Measurements from ENCODE around the gene PADI3. TPM values are rescaled to one million over a fixed set of nuclear protein-coding genes. Genes with fewer than 3 reads are reported as not detected.

The PADI3 gene
- total RNA-seq, 1 experiment from 2014 or later = 1.2 TPM

GRCh38 chr1:17305576-17306095, 56.7 kb downstream of the PADI3 start:
- Histone ChIP-seq H3K36me3 (replicated peaks; ENCODE audit: control insufficient read depth, insufficient read depth, low read length) (no peaks in the 10 kb centered on the region), H3K27me3 (ENCODE audit: control insufficient read depth, insufficient read depth, low read length) (no peaks in the 10 kb centered on the region), H3K4me3 (ENCODE audit: insufficient read depth, low read depth, low read length) (no peak overlapping the region)
- DNase-seq = no peak

GRCh38 chr1:17306407-17306806, 57.5 kb downstream of the PADI3 start:
- Histone ChIP-seq H3K4me3 (ENCODE audit: insufficient read depth, low read depth, low read length) (no peak overlapping the region), H3K27me3 (ENCODE audit: control insufficient read depth, insufficient read depth, low read length) (no peaks in the 10 kb centered on the region), H3K36me3 (replicated peaks; ENCODE audit: control insufficient read depth, insufficient read depth, low read length) (no peaks in the 10 kb centered on the region)
- no peak for DNase-seq

GRCh38 chr1:17306921-17307320, 58.0 kb downstream of the PADI3 start:
- no peaks in the 10 kb centered on the region for H3K36me3 ChIP-seq (replicated peaks; ENCODE audit: control insufficient read depth, insufficient read depth, low read length)
- DNase-seq = no peak
- no peaks in the 10 kb centered on the region for H3K27me3 ChIP-seq (ENCODE audit: control insufficient read depth, insufficient read depth, low read length)
- H3K4me3 ChIP-seq (ENCODE audit: insufficient read depth, low read depth, low read length) = no peak overlapping the region

GRCh38 chr1:17307329-17307728, 58.4 kb downstream of the PADI3 start:
- Histone ChIP-seq H3K36me3 (replicated peaks; ENCODE audit: control insufficient read depth, insufficient read depth, low read length) (no peaks in the 10 kb centered on the region), H3K4me3 (ENCODE audit: insufficient read depth, low read depth, low read length) (no peak overlapping the region), H3K27me3 (ENCODE audit: control insufficient read depth, insufficient read depth, low read length) (no peaks in the 10 kb centered on the region)
- no peak for DNase-seq

- no peaks in the 10 kb centered on the region for H3K36me3 ChIP-seq (replicated peaks; ENCODE audit: control insufficient read depth, insufficient read depth, low read length)
- H3K4me3 ChIP-seq (ENCODE audit: insufficient read depth, low read depth, low read length) = no peak within 1 kb of the TSS
- DNase-seq = no peak
- no peaks in the 10 kb centered on the region for H3K27me3 ChIP-seq (ENCODE audit: control insufficient read depth, insufficient read depth, low read length)
Observed at GRCh38 chr1:17307946-17308345, 59.0 kb downstream of the PADI3 start, which contains the start of gene PADI4. TSS of gene PADI4 (plus strand) at chr1:17308197. CDS start at chr1:17308223, 26 bp downstream.

- H3K36me3 ChIP-seq (replicated peaks; ENCODE audit: control insufficient read depth, insufficient read depth, low read length) = no peaks in the 10 kb centered on the region
- DNase-seq = no peak
- H3K27me3 ChIP-seq (ENCODE audit: control insufficient read depth, insufficient read depth, low read length) = no peaks in the 10 kb centered on the region
- no peak overlapping the region for H3K4me3 ChIP-seq (ENCODE audit: insufficient read depth, low read depth, low read length)
Observed at GRCh38 chr1:17308593-17308992, 59.7 kb downstream of the PADI3 start.

GRCh38 chr1:17309426-17310067, 60.6 kb downstream of the PADI3 start:
- Histone ChIP-seq H3K36me3 (replicated peaks; ENCODE audit: control insufficient read depth, insufficient read depth, low read length) (no peaks in the 10 kb centered on the region), H3K4me3 (ENCODE audit: insufficient read depth, low read depth, low read length) (no peak overlapping the region), H3K27me3 (ENCODE audit: control insufficient read depth, insufficient read depth, low read length) (no peaks in the 10 kb centered on the region)
- no peak for DNase-seq

GRCh38 chr1:17310068-17310640, 61.3 kb downstream of the PADI3 start:
- Histone ChIP-seq H3K4me3 (ENCODE audit: insufficient read depth, low read depth, low read length) (no peak overlapping the region), H3K36me3 (replicated peaks; ENCODE audit: control insufficient read depth, insufficient read depth, low read length) (no peaks in the 10 kb centered on the region), H3K27me3 (ENCODE audit: control insufficient read depth, insufficient read depth, low read length) (no peaks in the 10 kb centered on the region)
- DNase-seq = no peak

- no peak for DNase-seq
- no peaks in the 10 kb centered on the region for H3K27me3 ChIP-seq (ENCODE audit: control insufficient read depth, insufficient read depth, low read length)
- no peak overlapping the region for H3K4me3 ChIP-seq (ENCODE audit: insufficient read depth, low read depth, low read length)
- H3K36me3 ChIP-seq (replicated peaks; ENCODE audit: control insufficient read depth, insufficient read depth, low read length) = no peaks in the 10 kb centered on the region
Observed at GRCh38 chr1:17313530-17314309, 64.8 kb downstream of the PADI3 start.

GRCh38 chr1:17314491-17314971, 65.6 kb downstream of the PADI3 start:
- no peak for DNase-seq
- Histone ChIP-seq H3K4me3 (ENCODE audit: insufficient read depth, low read depth, low read length) (no peak overlapping the region), H3K27me3 (ENCODE audit: control insufficient read depth, insufficient read depth, low read length) (no peaks in the 10 kb centered on the region)

GRCh38 chr1:17315542-17316130, 66.7 kb downstream of the PADI3 start:
- no peaks in the 10 kb centered on the region for H3K36me3 ChIP-seq (replicated peaks; ENCODE audit: control insufficient read depth, insufficient read depth, low read length)
- H3K27me3 ChIP-seq (ENCODE audit: control insufficient read depth, insufficient read depth, low read length) = no peaks in the 10 kb centered on the region
- no peak overlapping the region for H3K4me3 ChIP-seq (ENCODE audit: insufficient read depth, low read depth, low read length)
- DNase-seq = peak; percentile 78

More at GRCh38 chr1:17314491-17314971, 65.6 kb downstream of the PADI3 start:
- no peaks in the 10 kb centered on the region for H3K36me3 ChIP-seq (replicated peaks; ENCODE audit: control insufficient read depth, insufficient read depth, low read length)

GRCh38 chr1:17316704-17317103, 67.8 kb downstream of the PADI3 start:
- no peaks in the 10 kb centered on the region for H3K36me3 ChIP-seq (replicated peaks; ENCODE audit: control insufficient read depth, insufficient read depth, low read length)
- DNase-seq = no peak
- no peaks in the 10 kb centered on the region for H3K27me3 ChIP-seq (ENCODE audit: control insufficient read depth, insufficient read depth, low read length)
- H3K4me3 ChIP-seq (ENCODE audit: insufficient read depth, low read depth, low read length) = no peak overlapping the region

- no peaks in the 10 kb centered on the region for H3K27me3 ChIP-seq (ENCODE audit: control insufficient read depth, insufficient read depth, low read length)
- H3K4me3 ChIP-seq (ENCODE audit: insufficient read depth, low read depth, low read length) = no peak overlapping the region
- DNase-seq = no peak
- no peaks in the 10 kb centered on the region for H3K36me3 ChIP-seq (replicated peaks; ENCODE audit: control insufficient read depth, insufficient read depth, low read length)
Observed at GRCh38 chr1:17318262-17318661, 69.4 kb downstream of the PADI3 start.

GRCh38 chr1:17319561-17320350, 70.9 kb downstream of the PADI3 start:
- H3K4me3 ChIP-seq (ENCODE audit: insufficient read depth, low read depth, low read length) = no peak overlapping the region
- no peaks in the 10 kb centered on the region for H3K36me3 ChIP-seq (replicated peaks; ENCODE audit: control insufficient read depth, insufficient read depth, low read length)
- no peak for DNase-seq
- no peaks in the 10 kb centered on the region for H3K27me3 ChIP-seq (ENCODE audit: control insufficient read depth, insufficient read depth, low read length)
